DMS114 treated with DMSO at 0.1 percent for 48 hours (cell line): Measurements from ENCODE around the gene TMEM263.
"Not testable (repeated sequence)": the region's sequence is repeated elsewhere in the genome, so short reads cannot be mapped to it uniquely, and the experiment has no call there.

Experiments
- DNase-seq: peaks from one replicate; lab custom pipeline; 2025; ENCODE audit not compliant: unreplicated experiment; lab: John Stamatoyannopoulos, UW

The TMEM263 gene

GRCh38 chr12:106984588-106985137 lies 29.0 kb downstream of the TMEM263 start:
- no peak for DNase-seq

GRCh38 chr12:106985479-106985878 lies 29.8 kb downstream of the TMEM263 start:
- no peak for DNase-seq

DNA sequence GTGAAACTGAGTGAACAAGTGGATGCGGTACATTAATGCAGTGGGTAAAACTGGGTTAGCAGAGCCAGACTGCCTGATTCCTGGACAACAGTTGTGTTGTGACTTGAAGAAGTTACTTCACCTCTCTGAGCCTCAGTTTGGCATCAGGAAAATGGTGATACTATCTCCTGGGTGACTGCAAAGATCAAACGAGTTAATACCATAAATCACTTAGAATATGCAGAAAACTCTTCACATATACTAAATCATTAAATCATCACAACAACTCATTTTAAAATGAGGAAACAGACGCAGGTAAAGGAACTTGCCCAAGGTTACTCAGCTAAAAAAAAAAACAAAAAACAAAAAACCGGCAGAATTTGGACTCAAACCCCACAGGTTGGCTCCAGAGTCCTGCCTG lies 30.4 kb downstream of the TMEM263 start:
- no peak for DNase-seq

DNA sequence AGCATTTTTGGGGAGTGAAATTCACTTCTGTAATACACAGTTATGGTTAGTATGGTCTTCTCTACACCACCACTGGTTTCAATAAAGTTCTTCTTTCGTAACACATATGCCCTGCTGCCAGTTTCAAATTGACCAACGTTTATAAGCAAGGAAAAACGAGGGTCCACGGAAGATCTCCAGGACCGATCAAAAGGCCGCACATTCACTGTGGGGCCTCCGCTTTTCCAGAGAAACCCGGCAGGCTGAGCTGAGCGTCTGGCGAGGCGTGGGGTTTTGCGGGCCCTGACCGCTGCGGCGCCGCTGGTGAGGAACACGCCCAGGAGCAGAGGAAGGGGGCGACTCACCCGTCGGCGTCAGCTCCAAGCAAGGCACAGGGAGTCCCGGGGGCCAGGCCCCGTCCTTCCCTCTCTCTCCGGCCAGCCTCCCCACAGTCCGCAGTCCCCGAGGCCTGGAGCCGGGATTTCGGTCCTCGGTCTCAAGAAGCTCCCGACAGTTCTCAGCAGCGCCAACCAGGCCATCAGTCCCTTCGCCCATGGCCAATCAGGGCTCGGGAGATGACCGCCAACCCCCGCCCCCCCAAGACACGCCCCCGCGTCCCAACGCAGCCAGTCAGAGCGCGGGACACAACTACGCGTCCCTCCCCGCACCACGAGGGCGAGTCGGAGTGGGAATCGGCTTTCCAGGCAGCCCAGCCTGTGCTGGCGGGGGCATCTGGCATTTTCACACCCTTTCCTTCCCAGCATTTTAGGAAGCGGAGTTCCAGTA lies 31.1 kb downstream of the TMEM263 start, which contains the start of gene MTERF2:
MTERF2 (minus strand) TSS at position 522 of the 765 bp plus-strand sequence. CDS start 8,432 bp downstream, outside the sequence.
- DNase-seq, result peak; percentile 93

GRCh38 chr12:106987846-106988245 lies 32.1 kb downstream of the TMEM263 start:
- no peak for DNase-seq

- DNase-seq, result no peak
Observed at GRCh38 chr12:106994579-106995220, 39.0 kb downstream of the TMEM263 start.

GRCh38 chr12:106996102-106996501 lies 40.4 kb downstream of the TMEM263 start:
- not testable (repeated sequence) for DNase-seq

DNA sequence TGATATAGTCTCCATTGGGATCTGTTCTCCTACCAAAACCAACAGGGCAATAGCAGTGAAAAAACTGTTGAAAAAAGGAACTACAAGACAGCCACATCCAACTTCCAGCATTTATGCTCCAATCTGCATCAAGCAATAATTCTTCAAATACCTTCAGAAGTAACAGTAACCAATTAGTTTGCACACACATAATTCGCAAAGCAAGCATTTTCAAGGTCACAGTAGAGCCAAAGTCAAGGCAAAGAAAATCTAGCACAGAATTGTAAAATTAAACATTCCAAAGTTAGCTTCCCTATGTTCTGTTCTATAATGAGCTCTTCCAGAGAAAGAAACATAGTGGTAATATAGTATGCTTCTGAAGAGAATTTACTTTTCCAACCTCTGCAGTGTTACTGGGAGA lies 42.2 kb downstream of the TMEM263 start:
- no peak for DNase-seq

DNA sequence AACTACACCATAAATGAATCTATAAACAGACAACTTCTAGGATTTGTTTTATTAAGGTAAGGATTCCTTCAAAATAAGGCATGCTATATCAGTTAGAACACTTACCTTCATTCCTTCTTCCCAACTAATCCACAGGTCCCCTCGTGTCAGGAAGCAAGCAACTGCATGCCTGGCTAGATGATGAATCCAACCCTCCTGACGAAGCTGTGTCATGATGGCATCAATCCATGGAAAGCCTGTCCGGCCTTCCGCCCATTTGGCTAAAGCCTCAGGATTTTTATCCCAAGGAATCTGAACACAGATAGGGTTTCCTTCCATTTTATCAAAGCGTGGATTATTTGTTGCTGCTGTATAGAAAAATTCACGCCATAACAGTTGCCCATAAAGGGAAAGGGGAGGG lies 43.7 kb downstream of the TMEM263 start:
- DNase-seq, result no peak

- not testable (repeated sequence) for DNase-seq
Observed at GRCh38 chr12:107002665-107003064, 47.0 kb downstream of the TMEM263 start.

- DNase-seq, result no peak
Observed at GRCh38 chr12:107007411-107007810, 51.7 kb downstream of the TMEM263 start.

GRCh38 chr12:107011519-107011918 lies 55.8 kb downstream of the TMEM263 start:
- DNase-seq, result no peak

GRCh38 chr12:107012736-107013425 lies 57.2 kb downstream of the TMEM263 start:
- no peak for DNase-seq

DNA sequence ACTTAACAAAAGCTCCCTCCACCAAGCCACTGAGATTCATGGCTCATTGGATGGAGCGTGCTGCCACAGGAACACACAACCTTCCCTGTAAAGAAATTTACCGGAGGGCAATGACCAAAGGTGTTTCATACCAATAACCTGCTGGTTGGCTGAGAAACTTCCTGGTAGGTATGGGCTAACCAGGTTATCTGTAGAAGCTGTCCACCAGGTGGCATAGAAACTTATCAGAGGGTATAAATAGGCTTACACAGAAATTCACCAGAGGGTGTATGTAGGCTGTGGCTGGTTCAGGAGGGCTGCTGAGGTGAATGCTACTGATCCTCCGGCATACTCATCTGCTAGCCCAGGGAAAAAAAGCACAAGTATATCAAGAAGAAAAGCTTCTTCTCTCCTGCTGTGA lies 58.3 kb downstream of the TMEM263 start:
- DNase-seq, result no peak

GRCh38 chr12:107017042-107017441 lies 61.3 kb downstream of the TMEM263 start:
- no peak for DNase-seq

GRCh38 chr12:107019546-107019945 lies 63.8 kb downstream of the TMEM263 start:
- DNase-seq, result no peak
